AG09319 (cell line): ENCODE data around the gene PUM2.
"Not testable (repeated sequence)": the region's sequence is repeated elsewhere in the genome, so short reads cannot be mapped to it uniquely, and the experiment has no call there.

Experiments
- DNase-seq: peaks from one replicate; pipeline ENCODE4 v3.0.0-alpha.2; 2010; ENCODE audit warnings: low read depth; ENCODE audit errors: extremely low read depth
- CTCF ChIP-seq: IDR thresholded peaks from 2 replicates; pipeline ENCODE4 v1.5.1; 2011; ENCODE audit warnings: low read depth, mild to moderate bottlenecking, inconsistent platforms, low read length, moderate library complexity

The PUM2 gene

GRCh38 chr2:20241973-20242726 is 108.5 kb downstream of the PUM2 start:
- peak; percentile 16 for TF ChIP-seq CTCF
- no peak for DNase-seq

DNA sequence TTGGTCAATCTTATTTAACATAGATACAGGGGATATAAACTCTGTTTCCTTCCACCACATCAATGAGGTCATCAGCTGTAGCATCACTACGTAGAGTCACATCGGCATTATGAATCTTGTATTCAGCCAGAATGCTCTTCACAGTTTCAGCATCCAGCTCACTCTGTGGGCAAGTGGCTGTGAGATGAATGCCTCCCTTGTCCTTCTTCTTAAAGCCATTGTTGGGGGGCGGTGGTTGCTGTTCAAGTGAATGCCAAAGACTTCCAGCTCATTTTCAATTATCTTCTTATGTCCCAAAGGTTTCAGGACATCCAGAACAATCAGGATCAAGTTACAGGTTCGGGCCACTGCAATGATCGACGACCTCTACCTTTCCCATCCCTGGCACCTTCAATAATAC is 110.4 kb downstream of the PUM2 start:
- DNase-seq, result not testable (repeated sequence)

- no peak for DNase-seq
- TF ChIP-seq CTCF, result no peak
Measured at GRCh38 chr2:20236496-20236895, 114.1 kb downstream of the PUM2 start.

- DNase-seq, result no peak
- TF ChIP-seq CTCF, result no peak
Measured at GRCh38 chr2:20235655-20236305, 114.9 kb downstream of the PUM2 start.

DNA sequence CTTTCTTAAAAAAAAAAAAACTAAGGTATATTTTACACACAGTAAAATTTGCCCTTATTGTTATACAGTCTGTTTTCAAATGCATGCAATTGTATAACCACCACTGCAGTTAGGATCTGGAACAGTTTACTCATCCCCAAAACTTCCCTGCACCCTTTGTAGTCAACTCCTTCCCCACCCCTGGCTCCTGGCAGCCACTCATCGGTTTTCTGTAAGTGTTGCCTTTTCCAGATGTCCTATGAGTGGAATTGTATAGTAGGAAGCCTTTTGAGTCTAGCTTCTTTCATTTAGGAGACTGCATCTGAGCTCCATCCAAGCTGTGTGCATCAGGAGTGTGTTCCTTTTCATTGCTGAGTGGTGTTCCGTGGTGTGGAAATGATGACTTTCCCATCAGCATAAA is 116.0 kb downstream of the PUM2 start:
- not testable (repeated sequence) for DNase-seq

DNA sequence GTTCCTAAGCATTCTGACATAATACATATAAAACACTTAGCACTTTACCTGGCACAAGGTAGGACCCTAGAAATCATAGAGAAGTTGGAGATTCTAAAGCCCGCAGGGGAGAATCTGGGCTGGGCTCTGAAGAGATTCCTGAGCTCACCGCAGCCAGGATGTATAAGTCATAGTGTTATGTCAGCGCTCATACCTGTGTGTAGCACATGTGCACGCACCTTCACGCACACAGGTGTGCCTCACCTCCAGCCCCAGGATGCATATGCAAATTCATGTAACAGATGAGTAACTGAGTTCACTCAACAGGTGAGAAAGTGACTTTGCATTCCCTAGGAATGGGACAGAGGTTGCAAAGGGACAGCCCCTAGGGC is 117.8 kb downstream of the PUM2 start:
- DNase-seq, result no peak
- no peak for TF ChIP-seq CTCF

- no peak for TF ChIP-seq CTCF
- no peak for DNase-seq
Measured at GRCh38 chr2:20231598-20232026, 119.0 kb downstream of the PUM2 start.

DNA sequence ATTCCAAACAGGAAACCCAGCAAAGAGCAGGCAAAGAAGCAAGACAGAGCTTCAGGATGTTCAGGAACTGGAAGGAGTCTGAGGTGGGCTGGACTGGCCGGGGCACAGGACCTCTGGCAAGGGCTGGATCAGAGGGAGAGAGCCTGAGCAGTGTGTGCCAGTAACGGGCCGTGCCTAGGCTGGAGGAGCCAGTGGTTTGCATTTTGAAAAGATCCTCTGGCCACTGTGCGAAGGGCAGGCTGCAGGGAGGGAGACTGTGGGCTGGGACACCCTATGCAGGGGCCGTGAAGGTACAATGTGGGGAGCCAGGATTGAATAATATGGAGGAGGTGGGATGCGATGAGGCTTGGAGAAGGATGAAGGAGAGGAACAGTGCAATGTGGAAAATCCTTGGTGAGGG is 119.5 kb downstream of the PUM2 start:
- DNase-seq, result no peak
- TF ChIP-seq CTCF, result no peak
